PC-9 (cell line): ENCODE measurements around the gene RBBP8. TPM values are rescaled to one million over a fixed set of nuclear protein-coding genes. Genes with fewer than 3 reads are reported as not detected.
"Not testable (repeated sequence)": the region's sequence is repeated elsewhere in the genome, so short reads cannot be mapped to it uniquely, and the experiment has no call there.

ENCODE experiments used
- BruUV-seq: library from RNA; stranded (reverse); fragments of 400-500 nt; replicated peaks from 2 replicates; lab custom pipeline; 2021; lab: Mats Ljungman, UMichigan
- CTCF ChIA-PET: fragments of 300-600 bp; sonication (Branson Sonifier 250); formaldehyde crosslinking; loops from one replicate; lab custom pipeline; 2022; ENCODE audit warnings: antibody characterized with exemption; lab: Charles Lee
- POLR2A ChIA-PET: fragments of 300-600 bp; sonication (Branson Sonifier 250); formaldehyde crosslinking; loops from one replicate; lab custom pipeline; 2022; ENCODE audit warnings: antibody characterized with exemption; ENCODE audit not compliant: unreplicated experiment; lab: Charles Lee
- DNase-seq, 2 experiments: peaks; one replicate each; pipeline versions ENCODE4 v3.0.0 to v3.0.0-alpha.2; 2015 to 2022; ENCODE audit warnings: mixed read lengths in 1 of 2
- H2AFZ ChIP-seq: fragments of 200-600 bp; sonication (generic); 2 replicates; pipeline ENCODE4 v1.8.1; 2017; ENCODE audit warnings: antibody characterized with exemption
- H3F3A ChIP-seq: fragments of 200-600 bp; sonication (generic); 2 replicates; pipeline ENCODE4 v1.8.1; 2017; ENCODE audit warnings: antibody characterized with exemption, mild to moderate bottlenecking, low read depth; ENCODE audit not compliant: insufficient read depth
- H3K27ac ChIP-seq: fragments of 200-600 bp; sonication (generic); 2 replicates; pipeline ENCODE4 v1.6.1; 2016; ENCODE audit warnings: mixed run types
- H3K27me3 ChIP-seq: fragments of 200-600 bp; sonication (generic); 2 replicates; pipeline ENCODE4 v1.6.1; 2016; ENCODE audit warnings: low read depth, mixed run types; ENCODE audit not compliant: insufficient read depth
- H3K36me3 ChIP-seq: fragments of 200-600 bp; sonication (generic); 2 replicates; pipeline ENCODE4 v1.6.1; 2016; ENCODE audit warnings: low read depth, mixed run types
- H3K4me1 ChIP-seq: fragments of 200-600 bp; sonication (generic); replicated peaks from 2 replicates; pipeline ENCODE4 v1.6.1; 2016; ENCODE audit warnings: mixed run types; ENCODE audit not compliant: insufficient read depth
- H3K4me2 ChIP-seq: fragments of 200-600 bp; sonication (generic); 2 replicates; pipeline ENCODE4 v1.6.1; 2017; ENCODE audit warnings: mixed run types
- H3K4me3 ChIP-seq: fragments of 200-600 bp; sonication (generic); 2 replicates; pipeline ENCODE4 v1.6.1; 2016; ENCODE audit warnings: mixed run types
- H3K79me2 ChIP-seq: fragments of 200-600 bp; sonication (generic); 2 replicates; pipeline ENCODE4 v1.6.1; 2017; ENCODE audit warnings: low read depth, mixed run types
- H3K9me2 ChIP-seq: fragments of 200-600 bp; sonication (generic); 2 replicates; pipeline ENCODE4 v1.8.1; 2017; ENCODE audit warnings: mild to moderate bottlenecking; ENCODE audit not compliant: insufficient read depth
- H3K9me3 ChIP-seq: fragments of 200-600 bp; sonication (generic); 2 replicates; pipeline ENCODE4 v1.8.1; 2016; ENCODE audit warnings: low read depth; ENCODE audit not compliant: insufficient read depth
- H4K20me1 ChIP-seq: fragments of 200-600 bp; sonication (generic); 2 replicates; pipeline ENCODE4 v1.8.1; 2017; ENCODE audit not compliant: insufficient read depth
- CTCF ChIP-seq: fragments of 200-600 bp; sonication (generic); conservative IDR thresholded peaks from 2 replicates; pipeline ENCODE4 v1.6.1; 2017; ENCODE audit warnings: mixed run types, antibody characterized with exemption, mild to moderate bottlenecking, moderate library complexity
- EZH2 ChIP-seq: fragments of 200-600 bp; sonication (generic); IDR thresholded peaks from 2 replicates; pipeline ENCODE4 v1.8.0; 2017; ENCODE audit warnings: antibody characterized with exemption, low read depth
- intact Hi-C: fragments of 100-400 bp; cut with micrococcal nuclease; formaldehyde crosslinking; loops from one replicate; pipeline ENCODE4 v1.10.0; 2022; ENCODE audit not compliant: unreplicated experiment
- total RNA-seq: library from RNA; stranded (reverse); gene quantifications from 2 replicates; pipeline ENCODE4 v1.2.3, GENCODE V29; 2021

Gene RBBP8
- total RNA-seq, 1 experiment from 2014 or later, result 28.4 TPM

- TF ChIP-seq EZH2 (no peak), CTCF (no peak)
- H3K36me3 ChIP-seq, result no peaks in the 10 kb centered on the region
- no peak overlapping the region for H3K4me2 ChIP-seq
- CTCF ChIA-PET, result no interaction called here
- no peak for DNase-seq
- H2AFZ ChIP-seq, result no peak overlapping the region
- intact Hi-C loops, result no loop called here
- no peak overlapping the region for H3K4me3 ChIP-seq
- H4K20me1 ChIP-seq, result no peaks in the 10 kb centered on the region
- no peaks in the 10 kb centered on the region for H3K27me3 ChIP-seq
- no peaks in the 10 kb centered on the region for H3K9me3 ChIP-seq
- BruUV-seq, result no TSS peak
- H3K4me1 ChIP-seq, result no peaks in the 10 kb centered on the region
- no peaks in the 10 kb centered on the region for H3F3A ChIP-seq
- H3K9me2 ChIP-seq, result no peaks in the 10 kb centered on the region
- no peak overlapping the region for H3K27ac ChIP-seq
- POLR2A ChIA-PET, result interaction anchor here (0.7 kb wide), 1 partner anchor 100 kb away, joined by 3 read pairs; no protein-coding TSS in a partner anchor
- no peaks in the 10 kb centered on the region for H3K79me2 ChIP-seq
These were observed 33.7 kb upstream of the RBBP8 start for GRCh38 chr18:22899421-22899820.

- no peaks in the 10 kb centered on the region for H3K36me3 ChIP-seq
- TF ChIP-seq CTCF (no peak), EZH2 (no peak)
- H3K9me2 ChIP-seq, result no peaks in the 10 kb centered on the region
- H2AFZ ChIP-seq, result no peak overlapping the region
- CTCF ChIA-PET, result no interaction called here
- DNase-seq, result no peak
- H3F3A ChIP-seq, result no peaks in the 10 kb centered on the region
- intact Hi-C loops, result no loop called here
- no peaks in the 10 kb centered on the region for H3K27me3 ChIP-seq
- no peaks in the 10 kb centered on the region for H3K4me1 ChIP-seq
- no peaks in the 10 kb centered on the region for H3K9me3 ChIP-seq
- no peak overlapping the region for H3K27ac ChIP-seq
- no peaks in the 10 kb centered on the region for H3K79me2 ChIP-seq
- H3K4me2 ChIP-seq, result no peak overlapping the region
- BruUV-seq, result no TSS peak
- POLR2A ChIA-PET, result no interaction called here
- no peak overlapping the region for H3K4me3 ChIP-seq
- no peaks in the 10 kb centered on the region for H4K20me1 ChIP-seq
These were observed 32.4 kb upstream of the RBBP8 start for GRCh38 chr18:22900558-22901238.

GRCh38 chr18:22902093-22902492 is 31.0 kb upstream of the RBBP8 start:
- no peaks in the 10 kb centered on the region for H4K20me1 ChIP-seq
- no peak overlapping the region for H2AFZ ChIP-seq
- H3K36me3 ChIP-seq, result no peaks in the 10 kb centered on the region
- H3K27ac ChIP-seq, result no peak overlapping the region
- no peaks in the 10 kb centered on the region for H3K9me3 ChIP-seq
- no TSS peak for BruUV-seq
- H3K9me2 ChIP-seq, result no peaks in the 10 kb centered on the region
- ChIA-PET POLR2A (no interaction called here), CTCF (no interaction called here)
- no peaks in the 10 kb centered on the region for H3K79me2 ChIP-seq
- H3K4me1 ChIP-seq, result no peaks in the 10 kb centered on the region
- DNase-seq, result no peak
- H3F3A ChIP-seq, result no peaks in the 10 kb centered on the region
- TF ChIP-seq EZH2 (no peak), CTCF (no peak)
- H3K4me3 ChIP-seq, result no peak overlapping the region
- no peak overlapping the region for H3K4me2 ChIP-seq
- intact Hi-C loops, result no loop called here
- no peaks in the 10 kb centered on the region for H3K27me3 ChIP-seq

- intact Hi-C loops, CTCF ChIA-PET, H3K4me1 ChIP-seq, POLR2A ChIA-PET, H3K9me2 ChIP-seq, H3K9me3 ChIP-seq, H3K36me3 ChIP-seq, H3K79me2 ChIP-seq, H4K20me1 ChIP-seq, H3K27ac ChIP-seq, H3K4me3 ChIP-seq, BruUV-seq, H3F3A ChIP-seq, H3K27me3 ChIP-seq, H3K4me2 ChIP-seq, H2AFZ ChIP-seq, DNase-seq: not testable (repeated sequence)
These were observed 29.9 kb upstream of the RBBP8 start for GRCh38 chr18:22903248-22903647.
